Smooth muscle cell (in vitro differentiated cells): Measurements from ENCODE around the gene RAP1GAP. TPM values are rescaled to one million over a fixed set of nuclear protein-coding genes. Genes with fewer than 3 reads are reported as not detected.
A peak's percentile ranks its signal among the peaks of the same experiment; 100 is the strongest.
"Not testable (repeated sequence)": the region's sequence is repeated elsewhere in the genome, so short reads cannot be mapped to it uniquely, and the experiment has no call there.

Experiments
- DNase-seq: peaks from one replicate; lab custom pipeline; 2025; ENCODE audit not compliant: unreplicated experiment; lab: John Stamatoyannopoulos, UW
- H2AFZ ChIP-seq: fragments of 200-600 bp; sonication (generic); 2 replicates; pipeline ENCODE4 v1.6.0; 2016; ENCODE audit warnings: antibody characterized with exemption, low read depth, mild to moderate bottlenecking
- H3F3A ChIP-seq: fragments of 200-600 bp; sonication (generic); 2 replicates; pipeline ENCODE4 v1.6.0; 2017; ENCODE audit warnings: antibody characterized with exemption, low read depth
- H3K27ac ChIP-seq: fragments of 200-600 bp; sonication (generic); 2 replicates; pipeline ENCODE4 v1.5.1; 2016; ENCODE audit warnings: low read depth, mild to moderate bottlenecking
- H3K27me3 ChIP-seq: fragments of 200-600 bp; sonication (generic); 2 replicates; pipeline ENCODE4 v1.6.1; 2016; ENCODE audit warnings: low read depth, mild to moderate bottlenecking
- H3K36me3 ChIP-seq: fragments of 200-600 bp; sonication (generic); 2 replicates; pipeline ENCODE4 v1.5.1; 2016; ENCODE audit warnings: low read depth
- H3K4me1 ChIP-seq: fragments of 200-600 bp; sonication (generic); 2 replicates; pipeline ENCODE4 v1.5.1; 2016; ENCODE audit warnings: low read depth
- H3K4me2 ChIP-seq: fragments of 200-600 bp; sonication (generic); 2 replicates; pipeline ENCODE4 v1.6.0; 2016; ENCODE audit warnings: mild to moderate bottlenecking
- H3K4me3 ChIP-seq: fragments of 200-600 bp; sonication (generic); 2 replicates; pipeline ENCODE4 v1.5.1; 2016; ENCODE audit warnings: mild to moderate bottlenecking
- H3K79me2 ChIP-seq: fragments of 200-600 bp; sonication (generic); 2 replicates; pipeline ENCODE4 v1.6.0; 2016; ENCODE audit warnings: low read depth, mild to moderate bottlenecking
- H3K9ac ChIP-seq: fragments of 200-600 bp; sonication (generic); 2 replicates; pipeline ENCODE4 v1.6.0; 2016; ENCODE audit warnings: low read depth
- H3K9me3 ChIP-seq: fragments of 200-600 bp; sonication (generic); replicated peaks from 2 replicates; pipeline ENCODE4 v1.5.1; 2016; ENCODE audit warnings: low read depth
- H4K20me1 ChIP-seq: fragments of 200-600 bp; sonication (generic); 2 replicates; pipeline ENCODE4 v1.6.0; 2016; ENCODE audit warnings: low read depth
- WGBS: methylation state at CpG from one replicate; pipeline ENCODE4 v1.1.7; 2016; ENCODE audit warnings: low lambda C conversion rate; 5-methylcytosine and 5-hydroxymethylcytosine counted together
- polyA plus RNA-seq: library from polyadenylated mRNA; unstranded; fragments of >200 nt; fragmentation: Nextera tagmentation; extraction: Ambion mirVana; gene quantifications from 2 replicates; pipeline ENCODE4 v1.2.1, GENCODE V29; 2016
- total RNA-seq: library from RNA; depleted of rRNA; stranded (reverse); fragments of >200 nt; gene quantifications from 2 replicates; pipeline ENCODE4 v1.2.3, GENCODE V29; 2014
- TF ChIP-seq, protein P1 (sequence below): fragments of 200-600 bp; sonication (generic); IDR thresholded peaks from 2 replicates; pipeline ENCODE4 v1.5.1; 2017; ENCODE audit warnings: borderline replicate concordance, mild to moderate bottlenecking, antibody characterized with exemption; ENCODE audit not compliant: insufficient read depth, poor library complexity, severe bottlenecking

The RAP1GAP gene
- total and polyA plus RNA-seq, 2 experiments from 2014 or later = 0.99 to 4.1 TPM

DNA sequence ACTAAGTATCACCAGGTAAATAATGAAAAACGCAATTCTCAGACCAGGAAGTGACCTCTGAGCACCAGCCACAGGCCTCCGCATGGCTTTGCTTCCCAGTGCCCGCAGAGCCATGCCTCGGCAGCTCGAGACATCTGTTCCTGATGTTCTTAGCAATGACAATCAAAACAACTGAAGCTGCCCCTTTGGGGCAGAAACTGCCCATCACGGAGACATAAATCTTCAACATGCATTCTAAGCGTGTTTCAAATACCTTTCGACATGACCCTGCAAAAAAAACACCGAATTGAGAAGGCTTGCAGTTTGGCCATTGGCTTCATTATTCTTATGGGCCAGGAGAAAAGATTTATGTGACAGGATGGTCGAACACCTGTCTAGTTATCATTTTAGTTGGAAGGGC is 5.8 kb upstream of the RAP1GAP start:
- Histone ChIP-seq H3K9ac (no peak overlapping the region), H3K27me3 (no peaks in the 10 kb centered on the region), H3K4me1 (no peaks in the 10 kb centered on the region), H3K4me2 (no peak overlapping the region), H3K79me2 (no peaks in the 10 kb centered on the region), H3K9me3 (no peaks in the 10 kb centered on the region), H3K36me3 (peaks cover 8% of the 10 kb centered on the region), H3K4me3 (no peak overlapping the region), H3K27ac (no peak overlapping the region), H2AFZ (no peak overlapping the region), H4K20me1 (peaks cover 19% of the 10 kb centered on the region), H3F3A (no peaks in the 10 kb centered on the region)
- no peak for DNase-seq
- 96% methylated on average over 10 of the region's 10 CpGs for WGBS
- TF ChIP-seq, protein P1, sequence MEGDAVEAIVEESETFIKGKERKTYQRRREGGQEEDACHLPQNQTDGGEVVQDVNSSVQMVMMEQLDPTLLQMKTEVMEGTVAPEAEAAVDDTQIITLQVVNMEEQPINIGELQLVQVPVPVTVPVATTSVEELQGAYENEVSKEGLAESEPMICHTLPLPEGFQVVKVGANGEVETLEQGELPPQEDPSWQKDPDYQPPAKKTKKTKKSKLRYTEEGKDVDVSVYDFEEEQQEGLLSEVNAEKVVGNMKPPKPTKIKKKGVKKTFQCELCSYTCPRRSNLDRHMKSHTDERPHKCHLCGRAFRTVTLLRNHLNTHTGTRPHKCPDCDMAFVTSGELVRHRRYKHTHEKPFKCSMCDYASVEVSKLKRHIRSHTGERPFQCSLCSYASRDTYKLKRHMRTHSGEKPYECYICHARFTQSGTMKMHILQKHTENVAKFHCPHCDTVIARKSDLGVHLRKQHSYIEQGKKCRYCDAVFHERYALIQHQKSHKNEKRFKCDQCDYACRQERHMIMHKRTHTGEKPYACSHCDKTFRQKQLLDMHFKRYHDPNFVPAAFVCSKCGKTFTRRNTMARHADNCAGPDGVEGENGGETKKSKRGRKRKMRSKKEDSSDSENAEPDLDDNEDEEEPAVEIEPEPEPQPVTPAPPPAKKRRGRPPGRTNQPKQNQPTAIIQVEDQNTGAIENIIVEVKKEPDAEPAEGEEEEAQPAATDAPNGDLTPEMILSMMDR = no peak

DNA sequence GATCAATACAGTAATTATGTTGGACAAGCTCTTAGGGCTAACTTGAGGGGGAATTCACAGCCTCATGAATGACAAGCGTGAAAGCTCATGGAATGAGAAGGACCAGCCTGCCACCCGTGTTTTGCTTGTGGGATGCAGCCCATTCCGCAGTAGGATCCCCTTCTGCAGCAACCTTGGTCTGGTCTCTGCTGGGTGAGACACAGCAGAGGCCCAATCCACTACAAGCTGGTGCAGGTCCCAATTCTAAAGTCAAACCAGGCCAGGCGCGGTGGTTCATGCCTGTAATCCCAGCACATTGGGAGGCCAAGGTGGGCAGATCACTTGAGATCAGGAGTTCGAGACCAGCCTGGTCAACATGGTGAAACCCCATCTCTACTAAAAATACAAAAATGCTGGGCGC is 4.7 kb upstream of the RAP1GAP start:
- 93% methylated on average over 7 of the region's 7 CpGs for WGBS
- not testable (repeated sequence) for H3K36me3 ChIP-seq, H3F3A ChIP-seq, H3K9ac ChIP-seq, H3K9me3 ChIP-seq, H3K4me1 ChIP-seq, DNase-seq, H2AFZ ChIP-seq, H3K4me3 ChIP-seq, H3K27me3 ChIP-seq, H3K4me2 ChIP-seq, H3K27ac ChIP-seq, H3K79me2 ChIP-seq
- peaks cover 19% of the 10 kb centered on the region for H4K20me1 ChIP-seq

DNA sequence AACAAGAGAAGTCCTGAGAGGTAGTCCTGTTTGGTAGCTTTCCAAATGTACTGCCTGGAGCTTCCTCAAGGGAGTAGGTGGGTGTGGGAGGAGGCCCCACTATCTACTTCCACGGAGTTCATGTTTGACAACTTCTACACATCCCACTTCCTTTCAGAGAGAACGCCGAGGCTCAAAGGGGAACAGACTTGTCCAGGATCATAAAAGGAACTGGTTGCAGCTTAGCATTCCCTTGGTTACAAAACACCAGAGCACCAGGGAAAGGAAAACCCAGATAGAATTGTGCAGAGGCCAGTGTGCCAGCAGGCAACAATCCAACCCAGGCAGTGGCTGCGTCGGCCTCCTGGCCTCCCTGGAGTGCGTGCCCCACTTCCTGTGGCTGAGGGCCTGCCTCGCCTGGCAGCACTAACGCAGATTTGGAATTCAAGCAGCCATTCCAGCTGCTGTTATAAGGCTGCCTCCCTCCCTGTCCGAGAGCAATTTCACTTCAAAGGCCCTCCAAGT is 4.2 kb upstream of the RAP1GAP start:
- H3K36me3 ChIP-seq = no peaks in the 10 kb centered on the region
- peaks cover 11% of the 10 kb centered on the region for H3K4me1 ChIP-seq
- H3K9ac ChIP-seq = no peak overlapping the region
- H3F3A ChIP-seq = no peaks in the 10 kb centered on the region
- H3K79me2 ChIP-seq = no peaks in the 10 kb centered on the region
- H4K20me1 ChIP-seq = peaks cover 19% of the 10 kb centered on the region
- peak overlapping the region; percentile 17 for H3K27ac ChIP-seq
- H3K4me2 ChIP-seq = no peak overlapping the region
- 49% methylated on average over 9 of the region's 9 CpGs for WGBS
- TF ChIP-seq, protein P1 = no peak
- no peak overlapping the region for H2AFZ ChIP-seq
- peaks cover 7% of the 10 kb centered on the region for H3K27me3 ChIP-seq
- H3K4me3 ChIP-seq = no peak overlapping the region
- no peaks in the 10 kb centered on the region for H3K9me3 ChIP-seq
- no peak for DNase-seq

DNA sequence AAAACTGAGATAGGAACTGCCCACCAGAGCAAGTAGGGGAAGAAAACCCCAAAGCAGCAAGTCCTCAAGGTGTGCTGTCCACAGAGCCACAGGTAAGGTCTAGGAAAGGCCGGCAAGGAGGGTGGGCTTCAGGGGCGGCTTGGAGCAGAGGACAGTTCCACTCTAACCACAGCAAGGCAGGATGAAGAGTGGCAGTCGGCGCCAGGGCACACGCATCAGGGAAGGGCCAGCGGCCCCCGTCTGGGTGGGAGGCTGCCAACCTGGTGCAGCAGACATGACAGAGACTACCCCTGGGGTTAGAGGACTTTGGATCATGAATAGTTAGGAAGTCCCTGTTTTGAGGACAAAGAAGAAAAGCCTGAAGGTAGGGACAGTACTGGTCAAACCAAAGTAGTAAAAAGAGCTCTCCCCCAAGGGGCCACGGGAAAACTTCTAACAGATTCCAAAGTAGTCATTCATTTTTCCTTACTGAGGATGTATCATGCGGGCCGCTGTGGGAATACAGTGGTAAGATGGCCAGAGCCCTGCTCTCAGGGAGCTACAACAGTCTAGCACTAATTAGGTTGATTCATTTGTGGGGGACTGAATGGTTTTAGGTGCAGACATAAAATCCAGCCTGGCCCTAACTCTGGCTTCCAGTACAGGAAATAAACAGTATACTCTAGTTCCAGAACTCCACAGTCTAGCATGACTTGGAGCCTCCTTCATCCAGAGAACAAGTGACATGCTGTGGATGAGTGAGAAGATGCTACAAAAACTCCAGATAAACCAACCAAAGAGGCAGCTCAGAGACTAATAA is 3.5 kb upstream of the RAP1GAP start:
- Histone ChIP-seq H3K27me3 (peaks cover 10% of the 10 kb centered on the region), H3K79me2 (no peaks in the 10 kb centered on the region), H3K36me3 (no peaks in the 10 kb centered on the region), H3K27ac (peak overlapping the region; percentile 17), H3F3A (no peaks in the 10 kb centered on the region), H3K4me1 (peaks cover 11% of the 10 kb centered on the region), H3K9me3 (no peaks in the 10 kb centered on the region), H3K9ac (no peak overlapping the region), H3K4me2 (no peak overlapping the region), H4K20me1 (peaks cover 19% of the 10 kb centered on the region), H2AFZ (no peak overlapping the region), H3K4me3 (no peak overlapping the region)
- TF ChIP-seq, protein P1 = no peak
- 83% methylated on average over 10 of the region's 10 CpGs for WGBS
- no peak for DNase-seq
